D721Med (cell line): ENCODE results near the gene EMC10.

ENCODE experiments used
- DNase-seq: peaks from one replicate; pipeline ENCODE4 v3.0.0; 2011; ENCODE audit warnings: low spot score; ENCODE audit not compliant: insufficient read length
- FAIRE-seq: peaks from 2 replicates; lab custom pipeline; 2011; peaks lifted over from hg19 to GRCh38; lab: Jason Lieb, UNC
- CTCF ChIP-seq: IDR thresholded peaks from 2 replicates; pipeline ENCODE4 v1.5.1; 2012; ENCODE audit warnings: mild to moderate bottlenecking, control low read depth; ENCODE audit not compliant: insufficient read depth; ENCODE audit errors: missing control alignments

EMC10 gene

GRCh38 chr19:50444059-50444458 is 32.2 kb upstream of the EMC10 start:
- FAIRE-seq (no peak), DNase-seq (no peak)
- TF ChIP-seq CTCF: no peak

- FAIRE-seq (no peak), DNase-seq (no peak)
- TF ChIP-seq CTCF: no peak
Measured at GRCh38 chr19:50447053-50447452, 29.3 kb upstream of the EMC10 start.

- no peak for DNase-seq
- no peak for FAIRE-seq
- TF ChIP-seq CTCF: no peak
Measured at GRCh38 chr19:50447750-50448149, 28.6 kb upstream of the EMC10 start.

GRCh38 chr19:50449236-50449899 is 26.9 kb upstream of the EMC10 start:
- TF ChIP-seq CTCF: no peak
- FAIRE-seq (no peak), DNase-seq (no peak)

GRCh38 chr19:50450369-50451222 is 25.7 kb upstream of the EMC10 start:
- FAIRE-seq (no peak), DNase-seq (no peak)
- no peak for TF ChIP-seq CTCF

- no peak for FAIRE-seq
- DNase-seq: no peak
- no peak for TF ChIP-seq CTCF
Measured at GRCh38 chr19:50451223-50451534, 25.1 kb upstream of the EMC10 start.

GRCh38 chr19:50453243-50453642 is 23.1 kb upstream of the EMC10 start:
- DNase-seq: no peak
- FAIRE-seq: no peak
- no peak for TF ChIP-seq CTCF
